NT2/D1 (cell line): ENCODE results near the gene ATCAY.

Experiments
- DNase-seq: peaks from one replicate; pipeline ENCODE4 v3.0.0-alpha.2; 2011; ENCODE audit warnings: low read depth, low spot score
- H3K27me3 ChIP-seq: 2 replicates; pipeline ENCODE4 v1.6.0; 2011; ENCODE audit warnings: mild to moderate bottlenecking; ENCODE audit not compliant: insufficient read length, insufficient read depth
- H3K36me3 ChIP-seq: 2 replicates; pipeline ENCODE4 v1.6.1; 2011; ENCODE audit warnings: mild to moderate bottlenecking, low read length, mixed read lengths; ENCODE audit not compliant: insufficient read depth, insufficient read length
- H3K4me1 ChIP-seq: 2 replicates; pipeline ENCODE4 v1.5.1; 2011; ENCODE audit not compliant: insufficient read depth, insufficient read length
- H3K4me3 ChIP-seq: 2 replicates; pipeline ENCODE4 v1.5.1; 2011; ENCODE audit warnings: low read depth; ENCODE audit not compliant: insufficient read length
- H3K9ac ChIP-seq: 2 replicates; pipeline ENCODE4 v1.6.0; 2011; ENCODE audit warnings: low read depth; ENCODE audit not compliant: insufficient read length
- H3K9me3 ChIP-seq: 2 replicates; pipeline ENCODE4 v1.5.1; 2011; ENCODE audit warnings: mild to moderate bottlenecking, low read length; ENCODE audit not compliant: insufficient read depth
- SUZ12 ChIP-seq: IDR thresholded peaks from 2 replicates; pipeline ENCODE4 v1.6.1; 2011; ENCODE audit not compliant: insufficient read length, insufficient read depth; ENCODE audit errors: extremely low read depth
- YY1 ChIP-seq: IDR thresholded peaks from 2 replicates; pipeline ENCODE4 v1.6.1; 2011; ENCODE audit not compliant: insufficient read length, insufficient read depth
- ZNF274 ChIP-seq: IDR thresholded peaks from 2 replicates; pipeline ENCODE4 v1.6.1; 2011; ENCODE audit warnings: mild to moderate bottlenecking, low read depth, low read length

ATCAY gene

DNA sequence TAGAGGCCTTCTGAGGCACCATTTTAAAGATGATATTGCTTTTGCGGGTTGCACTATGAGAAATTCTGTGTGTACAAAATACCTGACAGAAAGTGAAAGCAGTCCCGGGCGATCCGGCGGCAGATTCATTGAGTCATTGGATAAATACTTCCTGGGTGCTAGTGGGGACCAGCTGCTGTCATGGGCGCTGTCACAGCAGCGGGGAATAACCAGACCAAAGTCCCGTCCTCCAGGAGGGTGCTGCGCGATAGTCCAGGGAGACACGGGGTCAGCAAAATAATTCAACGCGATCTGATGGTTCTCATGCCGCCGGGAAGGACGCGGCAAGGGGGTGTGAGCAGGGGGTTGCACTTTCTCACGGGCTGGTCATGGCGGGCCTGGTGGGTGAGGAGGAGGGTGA is 25.2 kb upstream of the ATCAY start:
- peaks cover 47% of the 10 kb centered on the region for H3K36me3 ChIP-seq
- H3K4me1 ChIP-seq = no peaks in the 10 kb centered on the region
- no peak overlapping the region for H3K4me3 ChIP-seq
- H3K9me3 ChIP-seq = peaks cover 39% of the 10 kb centered on the region
- TF ChIP-seq SUZ12 (no peak), YY1 (no peak), ZNF274 (no peak)
- no peaks in the 10 kb centered on the region for H3K27me3 ChIP-seq
- DNase-seq = no peak
- no peak overlapping the region for H3K9ac ChIP-seq

DNA sequence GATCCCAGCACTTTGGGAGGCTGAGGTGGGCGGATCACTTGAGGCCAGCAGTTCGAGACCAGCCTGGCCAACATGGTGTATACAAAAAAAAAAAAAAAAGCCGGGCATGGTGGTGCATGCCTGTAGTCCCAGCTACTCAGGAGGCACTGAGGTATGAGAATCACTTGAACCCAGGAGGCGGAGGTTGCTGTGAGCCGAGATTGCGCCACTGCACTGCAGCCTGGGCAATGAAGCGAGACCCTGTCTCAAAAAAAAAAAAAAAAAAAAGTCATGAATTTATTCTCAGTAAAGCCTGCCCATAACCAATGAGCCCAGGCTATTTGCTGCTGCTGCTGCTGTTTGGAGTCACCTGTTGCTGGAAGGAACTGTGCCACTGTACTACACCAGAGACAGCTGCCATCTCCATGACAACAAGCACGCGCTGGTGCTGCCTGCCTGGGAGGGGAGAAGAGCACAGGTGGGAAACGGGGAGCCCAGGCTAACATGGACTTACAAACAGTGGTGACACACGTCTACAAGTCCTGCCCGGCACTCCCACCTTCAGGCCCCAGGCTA is 23.0 kb upstream of the ATCAY start:
- H3K4me1 ChIP-seq = peaks cover 2% of the 10 kb centered on the region
- peaks cover 17% of the 10 kb centered on the region for H3K9me3 ChIP-seq
- no peaks in the 10 kb centered on the region for H3K27me3 ChIP-seq
- peaks cover 37% of the 10 kb centered on the region for H3K36me3 ChIP-seq
- no peak overlapping the region for H3K9ac ChIP-seq
- TF ChIP-seq SUZ12 = no peak
- DNase-seq = no peak
- H3K4me3 ChIP-seq = no peak overlapping the region

DNA sequence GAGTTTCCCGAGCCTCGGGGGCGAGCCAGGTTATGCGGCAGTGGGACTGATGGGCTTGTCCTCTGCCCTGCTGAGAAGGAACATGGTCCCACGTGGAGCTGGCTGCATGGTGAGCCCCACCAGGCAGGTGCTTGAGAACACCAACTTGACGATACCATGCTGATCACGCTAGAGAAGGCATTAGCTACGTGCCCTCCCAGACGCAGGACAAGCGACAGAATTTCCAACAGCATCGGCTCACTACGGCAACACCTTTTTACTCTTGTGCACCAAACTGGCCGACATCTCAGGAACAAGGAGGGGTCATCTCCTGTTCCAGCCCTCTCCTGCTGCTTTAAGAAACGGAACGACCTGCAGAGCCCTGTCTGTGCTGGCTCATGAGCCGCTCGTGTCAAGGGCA is 20.0 kb upstream of the ATCAY start:
- Histone ChIP-seq H3K9ac (no peak overlapping the region), H3K9me3 (no peaks in the 10 kb centered on the region), H3K27me3 (no peaks in the 10 kb centered on the region), H3K4me3 (no peak overlapping the region), H3K36me3 (peaks cover 41% of the 10 kb centered on the region), H3K4me1 (peaks cover 4% of the 10 kb centered on the region)
- no peak for DNase-seq
- no peak for TF ChIP-seq SUZ12
- TF ChIP-seq YY1 = no peak
- TF ChIP-seq ZNF274 = no peak

DNA sequence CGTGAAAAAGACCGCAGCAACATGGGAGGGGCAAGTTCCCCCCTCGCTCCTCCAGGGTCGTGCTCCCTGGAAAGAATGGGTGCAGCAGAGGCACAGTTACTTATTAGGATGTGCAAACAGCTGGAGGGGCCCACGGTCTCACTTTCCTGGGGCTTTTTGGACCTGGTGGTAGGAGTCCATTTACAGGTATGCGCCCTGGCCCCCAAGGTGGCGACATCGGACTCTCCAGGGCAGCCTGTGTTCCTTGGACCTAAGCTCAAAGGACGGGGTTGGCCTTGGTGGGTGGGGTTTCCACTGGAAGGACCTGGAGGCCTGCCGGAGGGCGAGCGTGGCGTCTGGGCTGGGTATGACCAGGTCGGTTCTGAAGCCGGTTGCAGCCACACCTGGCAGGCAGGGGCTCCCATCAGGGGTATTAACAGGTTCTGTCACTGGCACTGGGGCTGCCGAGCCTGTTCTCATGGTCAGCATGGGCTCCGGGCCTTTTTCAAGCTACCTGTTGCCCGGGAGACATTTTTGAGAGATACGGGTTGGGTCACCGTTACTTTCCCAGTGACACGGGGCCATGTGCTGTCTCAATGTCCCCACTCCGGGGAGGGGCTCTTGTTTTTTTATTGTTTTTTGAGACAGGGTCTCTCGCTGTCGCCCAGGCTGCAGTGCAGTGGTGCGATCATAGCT is 17.5 kb upstream of the ATCAY start:
- peaks cover 34% of the 10 kb centered on the region for H3K36me3 ChIP-seq
- H3K27me3 ChIP-seq = no peaks in the 10 kb centered on the region
- no peaks in the 10 kb centered on the region for H3K9me3 ChIP-seq
- TF ChIP-seq YY1 = no peak
- no peak for TF ChIP-seq ZNF274
- no peak for TF ChIP-seq SUZ12
- no peak for DNase-seq
- H3K4me1 ChIP-seq = peaks cover 10% of the 10 kb centered on the region
- no peak overlapping the region for H3K4me3 ChIP-seq
- H3K9ac ChIP-seq = no peak overlapping the region

DNA sequence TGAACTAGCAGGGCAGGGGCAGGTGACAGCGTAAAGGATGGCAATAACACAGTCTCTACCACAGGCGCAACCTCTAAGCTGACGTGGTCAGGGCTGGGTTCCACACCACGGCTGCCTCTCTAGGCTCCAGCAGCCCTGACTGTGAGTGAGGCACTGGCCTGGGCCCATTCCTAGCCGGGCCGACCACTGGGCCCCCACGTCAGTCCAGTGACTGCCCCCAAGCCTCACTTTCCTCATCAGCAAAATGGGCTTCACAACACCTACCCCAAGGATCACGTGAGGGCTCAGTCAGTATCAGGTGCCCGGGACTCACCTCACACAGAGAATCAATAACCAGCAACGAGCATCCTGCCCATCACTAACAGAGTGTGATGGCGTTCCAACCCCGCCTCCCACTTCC is 16.8 kb upstream of the ATCAY start:
- Histone ChIP-seq H3K36me3 (peaks cover 34% of the 10 kb centered on the region), H3K9me3 (no peaks in the 10 kb centered on the region), H3K27me3 (no peaks in the 10 kb centered on the region), H3K4me1 (peaks cover 12% of the 10 kb centered on the region), H3K9ac (no peak overlapping the region), H3K4me3 (no peak overlapping the region)
- DNase-seq = no peak
- no peak for TF ChIP-seq YY1
- no peak for TF ChIP-seq ZNF274
- no peak for TF ChIP-seq SUZ12

DNA sequence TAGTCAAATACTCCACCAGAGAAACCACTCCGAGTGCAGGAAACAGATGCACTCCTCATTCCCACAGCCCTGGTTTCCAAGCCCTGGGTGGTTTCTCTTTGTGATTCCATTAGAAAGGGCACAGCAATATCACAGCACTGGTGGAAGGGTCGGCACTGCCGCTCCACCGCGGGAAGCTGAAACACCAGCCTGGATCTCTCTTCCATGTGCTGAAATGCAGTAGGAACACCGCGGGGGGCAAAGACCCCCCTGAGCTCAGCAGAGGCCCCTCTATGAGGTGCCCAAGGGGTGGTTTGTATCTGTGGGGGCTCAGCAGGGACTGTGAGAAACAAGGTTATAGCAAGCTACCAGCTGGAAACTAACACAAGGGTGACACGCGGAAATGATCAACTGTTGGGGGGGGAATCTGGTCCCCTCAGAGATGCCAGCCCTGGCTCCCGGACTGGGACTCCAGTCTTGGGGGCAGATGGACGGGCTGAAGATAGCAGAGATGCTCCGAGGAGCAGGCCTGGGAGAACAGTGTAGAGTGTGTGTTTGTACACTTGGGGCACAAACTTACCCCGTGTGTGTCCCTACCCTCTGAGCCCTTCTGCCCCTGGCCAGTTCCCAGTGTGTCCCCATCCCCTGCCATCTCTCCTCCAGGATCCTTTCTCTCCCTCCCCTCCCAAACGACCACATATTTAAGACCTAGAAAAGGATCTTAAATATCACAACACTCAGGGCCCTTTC is 13.4 kb upstream of the ATCAY start:
- H3K9ac ChIP-seq = no peak overlapping the region
- no peak overlapping the region for H3K4me3 ChIP-seq
- TF ChIP-seq YY1 = no peak
- TF ChIP-seq ZNF274 = no peak
- TF ChIP-seq SUZ12 = no peak
- H3K9me3 ChIP-seq = peaks cover 9% of the 10 kb centered on the region
- H3K27me3 ChIP-seq = peaks cover 15% of the 10 kb centered on the region
- H3K4me1 ChIP-seq = peaks cover 10% of the 10 kb centered on the region
- DNase-seq = no peak
- H3K36me3 ChIP-seq = peaks cover 25% of the 10 kb centered on the region

DNA sequence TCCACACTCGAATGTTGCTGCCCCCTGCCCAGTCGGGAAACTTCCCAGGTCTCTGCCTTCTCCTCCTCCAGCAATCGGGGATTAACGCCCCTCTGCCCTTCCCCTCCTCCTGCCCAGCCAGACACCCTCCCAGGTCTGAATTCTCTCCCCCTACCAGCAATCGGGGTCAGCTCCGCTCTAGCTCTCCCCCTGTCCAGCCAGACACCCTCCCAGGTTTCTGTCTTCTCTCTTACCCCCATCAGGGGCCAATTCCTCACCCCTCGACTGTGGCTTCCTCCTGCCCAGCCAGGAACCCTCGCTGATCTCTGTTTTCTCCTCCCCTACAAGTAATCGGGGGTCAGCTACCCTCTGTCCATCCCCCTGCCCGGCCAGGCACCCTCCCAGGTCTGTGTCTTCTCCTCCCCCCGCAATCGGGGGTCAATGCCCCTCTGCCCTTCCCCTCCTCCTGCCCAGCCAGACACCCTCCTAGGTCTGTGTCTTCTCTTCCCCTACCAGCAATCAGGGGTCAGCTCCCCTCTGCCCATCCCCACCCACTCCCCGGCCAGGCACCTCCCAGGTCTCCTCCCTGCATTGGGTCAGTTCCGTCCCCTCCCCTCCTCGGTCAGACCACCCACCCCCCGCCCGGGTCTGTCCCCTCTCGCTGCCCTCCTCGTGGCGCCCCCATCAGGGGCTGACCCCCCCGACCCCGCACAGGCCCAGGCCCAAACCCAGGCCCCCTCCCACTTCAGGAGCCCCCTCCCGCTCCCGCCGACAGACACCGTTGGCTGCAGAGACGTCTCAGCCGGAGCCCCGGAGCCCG is 12.3 kb upstream of the ATCAY start:
- Histone ChIP-seq H3K4me3 (peak overlapping the region; percentile 46), H3K36me3 (peaks cover 18% of the 10 kb centered on the region), H3K9me3 (peaks cover 9% of the 10 kb centered on the region), H3K9ac (peak overlapping the region; percentile 92), H3K4me1 (peaks cover 8% of the 10 kb centered on the region), H3K27me3 (peaks cover 15% of the 10 kb centered on the region)
- DNase-seq = no peak
- TF ChIP-seq SUZ12 (no peak), ZNF274 (no peak), YY1 (no peak)
